CD14-positive monocyte (primary cell): ENCODE data around the gene FRAS1. TPM values are rescaled to one million over a fixed set of nuclear protein-coding genes. Genes with fewer than 3 reads are reported as not detected.

Experiments used
- DNase-seq, 3 donors: peaks; one replicate each; pipeline ENCODE4 v3.0.0-alpha.2; 2011 to 2022
- H2AFZ ChIP-seq: 2 replicates; pipeline ENCODE4 v1.6.0; 2012; ENCODE audit warnings: mild to moderate bottlenecking, low read depth, low read length, inconsistent platforms; ENCODE audit not compliant: insufficient read depth, poor library complexity, severe bottlenecking
- H3K27ac ChIP-seq, 2 donors: 1 replicate in 1 of 2; 2 replicates in 1 of 2; pipeline ENCODE4 v1.5.1; 2012 to 2013; ENCODE audit warnings: low read length in 2 of 2, control low read depth in 1 of 2, inconsistent platforms in 1 of 2, low read depth in 1 of 2, mild to moderate bottlenecking in 1 of 2
- H3K27me3 ChIP-seq, 2 donors: one replicate each; pipeline versions ENCODE4 v1.6.0 to v1.6.1; 2011 to 2013; ENCODE audit warnings: low read length in 2 of 2; ENCODE audit not compliant: control insufficient read depth in 2 of 2, insufficient read depth in 2 of 2
- H3K36me3 ChIP-seq, 2 donors: replicated peaks in 1 of 2; 1 replicate in 1 of 2; 2 replicates in 1 of 2; pipeline versions ENCODE4 v1.5.1 to v1.6.1; 2012 to 2013; ENCODE audit warnings: low read length in 2 of 2, control low read depth in 1 of 2, inconsistent platforms in 1 of 2, mild to moderate bottlenecking in 1 of 2; ENCODE audit not compliant: insufficient read depth in 2 of 2, control insufficient read depth in 1 of 2
- H3K4me1 ChIP-seq, 2 donors: 1 replicate in 1 of 2; 2 replicates in 1 of 2; pipeline versions ENCODE4 v1.5.1 to v1.6.1; 2012 to 2013; ENCODE audit warnings: low read length in 2 of 2, control low read depth in 1 of 2, inconsistent platforms in 1 of 2, mild to moderate bottlenecking in 1 of 2, moderate library complexity in 1 of 2; ENCODE audit not compliant: insufficient read depth in 2 of 2, control insufficient read depth in 1 of 2
- H3K4me2 ChIP-seq: replicated peaks from 2 replicates; pipeline ENCODE3; 2012; ENCODE audit warnings: low read length, moderate library complexity, mild to moderate bottlenecking; ENCODE audit not compliant: poor library complexity, severe bottlenecking; ENCODE audit errors: extremely low read depth
- H3K4me3 ChIP-seq, 3 experiments: fragments of 200-600 bp in 1 of 3; sonication (generic) in 1 of 3; replicated peaks in 1 of 3; 1 replicate in 2 of 3; 2 replicates in 1 of 3; pipeline ENCODE4 v1.5.1; 2011 to 2013; ENCODE audit warnings: low read length in 3 of 3, mild to moderate bottlenecking in 3 of 3, control low read depth in 2 of 3, low read depth in 2 of 3, inconsistent platforms in 1 of 3, moderate library complexity in 1 of 3
- H3K79me2 ChIP-seq: 2 replicates; pipeline ENCODE4 v1.6.0; 2012; ENCODE audit warnings: mild to moderate bottlenecking, control low read depth, inconsistent platforms, low read length, moderate library complexity; ENCODE audit not compliant: insufficient read depth
- H3K9ac ChIP-seq: 2 replicates; pipeline ENCODE4 v1.6.0; 2017; ENCODE audit warnings: low read length, mild to moderate bottlenecking; ENCODE audit not compliant: insufficient read depth, poor library complexity, severe bottlenecking
- H3K9me3 ChIP-seq, 2 donors: replicated peaks in 1 of 2; 1 replicate in 1 of 2; 2 replicates in 1 of 2; pipeline versions ENCODE4 v1.5.1 to v1.6.1; 2012 to 2013; ENCODE audit warnings: low read length in 2 of 2, control low read depth in 1 of 2; ENCODE audit not compliant: control insufficient read depth in 1 of 2, insufficient read depth in 1 of 2
- H4K20me1 ChIP-seq: 2 replicates; pipeline ENCODE4 v1.6.0; 2012; ENCODE audit warnings: mild to moderate bottlenecking, low read length, control low read depth, moderate library complexity; ENCODE audit not compliant: insufficient read depth
- H3K27ac Mint-ChIP-seq, 7 donors: one replicate each; pipeline ENCODE4 v1.8.0; 2020; ENCODE audit warnings: mild to moderate bottlenecking in 7 of 7, mixed read lengths in 7 of 7, moderate library complexity in 6 of 7, inconsistent platforms in 2 of 7
- H3K27me3 Mint-ChIP-seq, 3 donors: one replicate each; pipeline ENCODE4 v1.8.0; 2021 to 2022; ENCODE audit warnings: low read depth in 3 of 3, mild to moderate bottlenecking in 3 of 3, mixed read lengths in 3 of 3, moderate library complexity in 3 of 3, inconsistent platforms in 1 of 3
- H3K36me3 Mint-ChIP-seq, 2 donors: one replicate each; pipeline ENCODE4 v1.8.0; 2020; ENCODE audit warnings: mixed read lengths in 2 of 2, inconsistent platforms in 1 of 2, mild to moderate bottlenecking in 1 of 2
- H3K4me1 Mint-ChIP-seq: one replicate; pipeline ENCODE4 v1.8.0; 2020; ENCODE audit warnings: mild to moderate bottlenecking, mixed read lengths
- H3K4me3 Mint-ChIP-seq, 2 donors: one replicate each; pipeline ENCODE4 v1.8.0; 2020; ENCODE audit warnings: mild to moderate bottlenecking in 2 of 2, mixed read lengths in 2 of 2, moderate library complexity in 1 of 2
- H3K9me3 Mint-ChIP-seq, 7 donors: one replicate each; pipeline ENCODE4 v1.8.0; 2020 to 2022; ENCODE audit warnings: mixed read lengths in 7 of 7, mild to moderate bottlenecking in 6 of 7, moderate library complexity in 6 of 7, inconsistent platforms in 2 of 7
- WGBS: methylation state at CpG from one replicate; pipeline ENCODE4 v1.1.5; 2013; ENCODE audit warnings: missing lambda C conversion rate; ENCODE audit not compliant: insufficient coverage; 5-methylcytosine and 5-hydroxymethylcytosine counted together
- intact Hi-C, 2 donors: fragments of 100-400 bp; cut with micrococcal nuclease; formaldehyde crosslinking; loops; one replicate each; pipeline versions ENCODE4 v1.15.0 to v1.15.1; 2023
- polyA plus RNA-seq, 3 donors: library from polyadenylated mRNA; depleted of rRNA in 1 of 3; unstranded in 2 of 3; stranded (reverse) in 1 of 3; fragments of 300-500 nt in 2 of 3; fragments of >200 nt in 1 of 3; fragmentation: Illumina TruSeq in 2 of 3; gene quantifications; 1 replicate in 2 of 3; 2 replicates in 1 of 3; pipeline ENCODE4 v1.2.3, GENCODE V29; 2012 to 2021
- TF ChIP-seq, protein P1 (sequence below): fragments of 200-600 bp; IDR thresholded peaks from one replicate; pipeline ENCODE4 v1.8.0; 2022; ENCODE audit warnings: antibody characterized with exemption, mild to moderate bottlenecking

The FRAS1 gene
- polyA plus RNA-seq, 3 donors, result not detected

DNA sequence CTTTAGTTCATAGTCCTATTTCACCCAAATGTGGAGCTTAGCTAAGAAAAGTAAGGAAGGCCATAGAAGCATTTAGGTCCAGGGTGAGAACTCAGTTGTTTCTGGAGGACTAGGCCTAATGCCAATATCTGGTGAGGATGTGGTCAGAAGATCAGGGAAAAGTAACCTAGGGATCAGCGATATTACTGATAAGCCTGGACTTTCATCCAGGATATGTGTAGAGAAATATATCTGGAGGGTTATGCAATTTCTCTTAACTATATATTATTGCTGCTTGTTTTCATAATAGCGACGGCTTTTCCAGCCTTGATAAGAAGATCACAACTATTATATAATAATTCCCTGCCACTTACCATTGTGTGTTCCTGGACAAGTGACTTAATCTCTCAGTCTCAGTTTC is 81.1 kb downstream of the FRAS1 start:
- H3K36me3 ChIP-seq, result no peaks in the 10 kb centered on the region
- WGBS, result no CpG with 5 or more reads among the region's 3 CpGs
- TF ChIP-seq, protein P1, sequence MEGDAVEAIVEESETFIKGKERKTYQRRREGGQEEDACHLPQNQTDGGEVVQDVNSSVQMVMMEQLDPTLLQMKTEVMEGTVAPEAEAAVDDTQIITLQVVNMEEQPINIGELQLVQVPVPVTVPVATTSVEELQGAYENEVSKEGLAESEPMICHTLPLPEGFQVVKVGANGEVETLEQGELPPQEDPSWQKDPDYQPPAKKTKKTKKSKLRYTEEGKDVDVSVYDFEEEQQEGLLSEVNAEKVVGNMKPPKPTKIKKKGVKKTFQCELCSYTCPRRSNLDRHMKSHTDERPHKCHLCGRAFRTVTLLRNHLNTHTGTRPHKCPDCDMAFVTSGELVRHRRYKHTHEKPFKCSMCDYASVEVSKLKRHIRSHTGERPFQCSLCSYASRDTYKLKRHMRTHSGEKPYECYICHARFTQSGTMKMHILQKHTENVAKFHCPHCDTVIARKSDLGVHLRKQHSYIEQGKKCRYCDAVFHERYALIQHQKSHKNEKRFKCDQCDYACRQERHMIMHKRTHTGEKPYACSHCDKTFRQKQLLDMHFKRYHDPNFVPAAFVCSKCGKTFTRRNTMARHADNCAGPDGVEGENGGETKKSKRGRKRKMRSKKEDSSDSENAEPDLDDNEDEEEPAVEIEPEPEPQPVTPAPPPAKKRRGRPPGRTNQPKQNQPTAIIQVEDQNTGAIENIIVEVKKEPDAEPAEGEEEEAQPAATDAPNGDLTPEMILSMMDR, result no peak
- no peaks in the 10 kb centered on the region for H3K4me1 ChIP-seq
- no peaks in the 10 kb centered on the region for H3K4me1 Mint-ChIP-seq
- H3K27ac Mint-ChIP-seq, result peak overlapping the region in 1 of 7 donors; percentile 26
- no peak overlapping the region for H3K4me2 ChIP-seq
- H3K27me3 ChIP-seq, result no peaks in the 10 kb centered on the region
- intact Hi-C loops, result no loop called here
- no peaks in the 10 kb centered on the region for H3K9me3 ChIP-seq
- H3K9ac ChIP-seq, result no peak overlapping the region
- H4K20me1 ChIP-seq, result no peaks in the 10 kb centered on the region
- H3K4me3 Mint-ChIP-seq, result no peak overlapping the region
- H3K27me3 Mint-ChIP-seq, result peaks cover 0 to 3% (median 0%) of the 10 kb centered on the region in 3 donors
- no peak overlapping the region for H3K27ac ChIP-seq
- H3K79me2 ChIP-seq, result no peaks in the 10 kb centered on the region
- no peak for DNase-seq
- H3K9me3 Mint-ChIP-seq, result peaks cover 0 to 6% (median 3%) of the 10 kb centered on the region in 7 donors
- no peak overlapping the region for H2AFZ ChIP-seq
- no peak overlapping the region for H3K4me3 ChIP-seq
- no peaks in the 10 kb centered on the region for H3K36me3 Mint-ChIP-seq

DNA sequence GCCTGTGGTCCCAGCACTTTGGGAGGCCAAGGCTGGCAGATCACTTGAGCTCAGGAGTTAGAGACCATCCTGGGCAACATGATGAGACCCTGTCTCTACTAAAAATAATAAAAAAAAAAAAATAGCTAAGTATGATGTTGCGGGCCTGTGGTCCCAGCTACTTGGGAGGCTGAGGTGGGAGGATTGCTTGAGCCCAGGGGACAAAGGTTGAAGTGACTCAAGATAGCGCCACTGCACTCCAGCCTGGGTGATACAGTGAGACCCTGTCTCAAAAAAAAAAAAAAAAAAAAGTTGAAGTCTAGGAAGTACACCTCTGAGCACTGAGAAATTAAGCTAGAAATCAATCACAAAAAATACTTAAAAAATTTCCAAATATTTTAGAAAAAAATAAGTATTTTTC is 86.5 kb downstream of the FRAS1 start:
- Mint-ChIP-seq H3K4me3 (no peak overlapping the region), H3K9me3 (peaks cover 0 to 11% (median 3%) of the 10 kb centered on the region in 7 donors), H3K36me3 (no peaks in the 10 kb centered on the region), H3K27ac (no peak overlapping the region), H3K27me3 (peaks cover 0 to 4% (median 2%) of the 10 kb centered on the region in 3 donors), H3K4me1 (no peaks in the 10 kb centered on the region)
- Histone ChIP-seq H3K4me2 (no peak overlapping the region), H3K36me3 (no peaks in the 10 kb centered on the region), H3K9me3 (peaks cover 0 to 3% of the 10 kb centered on the region in 2 donors), H4K20me1 (no peaks in the 10 kb centered on the region), H3K27ac (no peak overlapping the region), H3K9ac (no peak overlapping the region), H3K4me1 (no peaks in the 10 kb centered on the region), H3K4me3 (no peak overlapping the region), H3K79me2 (no peaks in the 10 kb centered on the region), H2AFZ (no peak overlapping the region), H3K27me3 (no peaks in the 10 kb centered on the region)
- DNase-seq, result no peak
- WGBS, result no CpG with 5 or more reads among the region's 2 CpGs
- TF ChIP-seq, protein P1, result no peak
- intact Hi-C loops, result no loop called here
